Stimulated activated CD4-positive, alpha-beta T cell treated with anti-CD3 and anti-CD28 coated beads, TNF-alpha, amount 100 ng/mL, for 1 hour (primary cell): ENCODE measurements around the gene KRTAP3-3.

ENCODE experiments used
- DNase-seq, 3 donors: peaks; one replicate each; pipeline ENCODE4 v3.0.0-alpha.2; 2020; ENCODE audit warnings: low read depth in 3 of 3, low spot score in 1 of 3

Gene KRTAP3-3

GRCh38 chr17:40961591-40961990 lies 32.4 kb downstream of the KRTAP3-3 start:
- no peak for DNase-seq

- DNase-seq, result no peak
Measured at GRCh38 chr17:40960144-40960543, 33.8 kb downstream of the KRTAP3-3 start.

- no peak for DNase-seq
Measured at GRCh38 chr17:40958086-40958953, 35.6 kb downstream of the KRTAP3-3 start.

GRCh38 chr17:40956401-40957254 lies 37.3 kb downstream of the KRTAP3-3 start:
- no peak for DNase-seq

GRCh38 chr17:40953881-40954280 lies 40.1 kb downstream of the KRTAP3-3 start:
- DNase-seq, result no peak

GRCh38 chr17:40952661-40953060 lies 41.3 kb downstream of the KRTAP3-3 start:
- DNase-seq, result no peak

- DNase-seq, result no peak
Measured at GRCh38 chr17:40952154-40952553, 41.8 kb downstream of the KRTAP3-3 start.

- DNase-seq, result no peak
Measured at GRCh38 chr17:40951011-40951622, 42.8 kb downstream of the KRTAP3-3 start.

- DNase-seq, result no peak
Measured at GRCh38 chr17:40950176-40950575, 43.8 kb downstream of the KRTAP3-3 start.

GRCh38 chr17:40949418-40949817 lies 44.5 kb downstream of the KRTAP3-3 start:
- no peak for DNase-seq

GRCh38 chr17:40947929-40948328 lies 46.0 kb downstream of the KRTAP3-3 start:
- DNase-seq, result no peak

- no peak for DNase-seq
Measured at GRCh38 chr17:40945414-40945813, 48.5 kb downstream of the KRTAP3-3 start.

- no peak for DNase-seq
Measured at GRCh38 chr17:40944531-40944930, 49.4 kb downstream of the KRTAP3-3 start.
